RWPE2 (cell line): Measurements from ENCODE around the gene TMEM9B.

Experiments used
- ATAC-seq: fragments of 200-7000 bp; cut with Tn5 transposase; 3 replicates; pipeline ENCODE4 v1.9.1; 2021; ENCODE audit warnings: low read depth
- DNase-seq: peaks from one replicate; pipeline ENCODE4 v3.0.0-alpha.2; 2020; ENCODE audit warnings: low spot score
- H3K27ac ChIP-seq: fragments of 450-650 bp; 2 replicates; pipeline ENCODE4 v1.5.1; 2017; ENCODE audit warnings: mild to moderate bottlenecking; ENCODE audit not compliant: poor library complexity, severe bottlenecking
- H3K27me3 ChIP-seq: fragments of 250-450 bp; sonication (Bioruptor Pico); 2 replicates; pipeline ENCODE4 v1.5.1; 2021; ENCODE audit warnings: mild to moderate bottlenecking, moderate library complexity; ENCODE audit not compliant: insufficient read depth, poor library complexity, severe bottlenecking
- H3K36me3 ChIP-seq: fragments of 250-450 bp; sonication (Bioruptor Pico); 2 replicates; pipeline ENCODE4 v1.5.1; 2020; ENCODE audit warnings: low read depth, mild to moderate bottlenecking, moderate library complexity
- H3K4me1 ChIP-seq: fragments of 250-450 bp; sonication (Bioruptor Pico); 2 replicates; pipeline ENCODE4 v1.5.1; 2021; ENCODE audit warnings: mild to moderate bottlenecking, moderate library complexity; ENCODE audit not compliant: insufficient read depth, poor library complexity, severe bottlenecking
- H3K4me3 ChIP-seq: fragments of 250-450 bp; sonication (Bioruptor Pico); 2 replicates; pipeline ENCODE4 v1.5.1; 2021; ENCODE audit warnings: mild to moderate bottlenecking, moderate library complexity; ENCODE audit not compliant: severe bottlenecking
- H3K9me3 ChIP-seq: fragments of 250-450 bp; sonication (Bioruptor Pico); 2 replicates; pipeline ENCODE4 v1.5.1; 2021; ENCODE audit warnings: mild to moderate bottlenecking, moderate library complexity; ENCODE audit not compliant: severe bottlenecking
- TF ChIP-seq, protein P1 (sequence below): fragments of 450-650 bp; IDR thresholded peaks from one replicate; pipeline ENCODE4 v1.5.1; 2017; ENCODE audit warnings: mild to moderate bottlenecking, moderate library complexity; ENCODE audit not compliant: poor library complexity, severe bottlenecking

The TMEM9B gene

DNA sequence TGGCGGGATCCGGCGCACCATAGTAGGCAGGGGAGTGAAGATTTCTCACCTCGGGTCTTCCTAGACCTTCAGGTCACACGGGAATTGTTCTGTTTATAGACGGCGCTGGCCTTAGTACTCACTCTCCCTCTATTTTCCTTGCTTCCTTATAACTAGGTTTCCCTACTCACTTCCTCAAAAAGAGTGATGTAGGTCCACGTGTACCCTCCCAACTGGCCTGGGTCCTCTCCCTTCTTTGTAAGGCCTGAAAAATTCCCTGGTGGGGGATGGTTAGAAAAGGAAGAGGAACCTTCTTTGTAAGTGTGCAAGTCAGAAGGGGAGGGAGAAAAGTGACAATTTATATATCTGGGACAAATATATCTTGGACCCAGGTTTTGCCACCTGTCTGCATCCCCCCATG is 2.9 kb upstream of the TMEM9B start:
- Histone ChIP-seq H3K4me1 (peaks cover 11% of the 10 kb centered on the region), H3K9me3 (no peaks in the 10 kb centered on the region), H3K27ac (no peak overlapping the region), H3K27me3 (no peaks in the 10 kb centered on the region), H3K36me3 (peaks cover 11% of the 10 kb centered on the region), H3K4me3 (no peak overlapping the region)
- no peak for DNase-seq
- ATAC-seq, result no peak
- TF ChIP-seq, protein P1, sequence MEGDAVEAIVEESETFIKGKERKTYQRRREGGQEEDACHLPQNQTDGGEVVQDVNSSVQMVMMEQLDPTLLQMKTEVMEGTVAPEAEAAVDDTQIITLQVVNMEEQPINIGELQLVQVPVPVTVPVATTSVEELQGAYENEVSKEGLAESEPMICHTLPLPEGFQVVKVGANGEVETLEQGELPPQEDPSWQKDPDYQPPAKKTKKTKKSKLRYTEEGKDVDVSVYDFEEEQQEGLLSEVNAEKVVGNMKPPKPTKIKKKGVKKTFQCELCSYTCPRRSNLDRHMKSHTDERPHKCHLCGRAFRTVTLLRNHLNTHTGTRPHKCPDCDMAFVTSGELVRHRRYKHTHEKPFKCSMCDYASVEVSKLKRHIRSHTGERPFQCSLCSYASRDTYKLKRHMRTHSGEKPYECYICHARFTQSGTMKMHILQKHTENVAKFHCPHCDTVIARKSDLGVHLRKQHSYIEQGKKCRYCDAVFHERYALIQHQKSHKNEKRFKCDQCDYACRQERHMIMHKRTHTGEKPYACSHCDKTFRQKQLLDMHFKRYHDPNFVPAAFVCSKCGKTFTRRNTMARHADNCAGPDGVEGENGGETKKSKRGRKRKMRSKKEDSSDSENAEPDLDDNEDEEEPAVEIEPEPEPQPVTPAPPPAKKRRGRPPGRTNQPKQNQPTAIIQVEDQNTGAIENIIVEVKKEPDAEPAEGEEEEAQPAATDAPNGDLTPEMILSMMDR, result no peak

DNA sequence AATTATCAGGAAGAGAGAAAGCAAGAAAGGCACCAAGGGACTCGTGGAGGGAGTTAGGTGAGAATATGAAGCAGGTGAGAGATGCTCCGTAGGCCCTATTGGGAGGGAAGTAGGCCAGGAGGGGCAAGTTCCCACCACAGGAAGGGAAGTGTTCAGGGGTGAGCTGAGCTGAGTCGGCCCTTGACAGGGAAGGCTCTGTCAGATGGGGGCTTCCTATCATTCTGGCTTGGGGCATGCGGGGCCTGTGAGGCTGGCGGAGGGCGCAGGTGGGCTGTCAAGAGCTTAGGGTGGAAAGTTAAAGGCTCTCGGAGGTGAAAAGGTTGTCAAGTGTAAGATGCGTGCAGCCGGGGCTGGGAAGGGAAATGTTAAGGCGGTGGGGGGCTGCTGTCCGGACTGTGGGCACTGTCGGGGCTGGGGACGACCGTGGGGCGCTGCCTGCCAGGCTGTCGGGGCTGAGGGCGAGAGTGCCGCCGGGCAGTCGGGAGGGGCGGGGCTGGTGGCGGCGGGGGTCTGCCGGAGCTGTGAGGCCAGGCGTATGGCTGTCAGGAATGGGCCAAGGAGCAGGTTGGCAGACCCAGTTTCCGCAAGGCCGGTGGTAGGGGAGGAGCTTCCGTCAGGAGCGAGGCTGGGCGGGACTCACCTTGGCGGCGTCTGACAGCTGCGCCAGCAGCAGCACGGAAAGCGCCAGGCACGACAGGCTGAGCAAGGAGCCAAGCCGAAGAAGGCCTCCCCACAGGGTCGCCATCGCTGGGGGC is 496 bp downstream of the TMEM9B start:
- H3K4me3 ChIP-seq, result peak overlapping the region; percentile 91
- peaks cover 8% of the 10 kb centered on the region for H3K36me3 ChIP-seq
- no peaks in the 10 kb centered on the region for H3K9me3 ChIP-seq
- ATAC-seq (peak; percentile 78), DNase-seq (peak; percentile 88)
- peak overlapping the region; percentile 76 for H3K27ac ChIP-seq
- no peaks in the 10 kb centered on the region for H3K27me3 ChIP-seq
- H3K4me1 ChIP-seq, result peaks cover 12% of the 10 kb centered on the region
- TF ChIP-seq, protein P1, result no peak

DNA sequence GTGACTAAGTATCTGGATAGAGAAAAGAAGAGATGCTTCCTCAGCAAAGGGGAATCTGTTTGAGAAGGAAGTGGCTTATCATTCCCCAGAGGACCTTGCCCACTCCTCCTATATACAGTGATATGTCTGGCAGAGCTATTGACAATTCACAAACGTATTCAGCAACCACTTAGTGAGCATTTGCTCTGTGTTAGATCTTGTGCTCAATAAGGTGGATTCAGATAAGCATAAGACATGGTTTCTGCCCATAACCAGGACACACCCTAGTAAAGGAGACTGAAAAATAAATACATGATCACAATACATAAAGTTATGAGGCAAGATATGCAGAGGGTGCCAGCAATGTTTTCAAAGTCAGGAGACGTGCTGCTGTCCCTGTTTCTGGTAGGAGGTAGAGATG is 1.4 kb downstream of the TMEM9B start:
- DNase-seq (no peak), ATAC-seq (no peak)
- Histone ChIP-seq H3K4me1 (peaks cover 12% of the 10 kb centered on the region), H3K9me3 (no peaks in the 10 kb centered on the region), H3K27me3 (no peaks in the 10 kb centered on the region), H3K27ac (peak overlapping the region; percentile 76), H3K36me3 (0 out of 2 replicates have a peak, but pooled peaks cover 6% of the 10 kb centered on the region), H3K4me3 (peak overlapping the region; percentile 91)
- TF ChIP-seq, protein P1, result no peak

DNA sequence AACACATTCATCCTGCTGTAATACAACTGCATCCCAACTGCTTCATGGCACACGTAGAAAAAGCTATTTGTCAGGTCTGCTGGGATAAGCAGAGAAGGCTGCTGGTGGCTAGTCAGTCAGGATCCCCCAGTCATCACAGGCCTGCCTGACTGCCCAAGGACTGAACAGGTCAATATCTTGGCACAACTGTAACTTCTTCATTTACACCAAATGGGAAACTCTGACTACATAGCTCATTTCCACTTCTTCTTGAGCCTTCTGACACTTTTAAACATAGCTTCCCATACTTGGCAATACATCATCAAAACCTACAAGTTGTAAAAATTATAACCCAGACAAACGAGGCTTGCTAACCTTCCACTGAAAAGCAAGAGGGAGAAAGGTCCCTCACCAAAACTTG is 2.8 kb downstream of the TMEM9B start:
- DNase-seq, result no peak
- H3K4me3 ChIP-seq, result no peak overlapping the region
- peaks cover 14% of the 10 kb centered on the region for H3K36me3 ChIP-seq
- TF ChIP-seq, protein P1, result no peak
- ATAC-seq, result no peak
- no peaks in the 10 kb centered on the region for H3K9me3 ChIP-seq
- H3K4me1 ChIP-seq, result peaks cover 12% of the 10 kb centered on the region
- no peak overlapping the region for H3K27ac ChIP-seq
- H3K27me3 ChIP-seq, result no peaks in the 10 kb centered on the region

DNA sequence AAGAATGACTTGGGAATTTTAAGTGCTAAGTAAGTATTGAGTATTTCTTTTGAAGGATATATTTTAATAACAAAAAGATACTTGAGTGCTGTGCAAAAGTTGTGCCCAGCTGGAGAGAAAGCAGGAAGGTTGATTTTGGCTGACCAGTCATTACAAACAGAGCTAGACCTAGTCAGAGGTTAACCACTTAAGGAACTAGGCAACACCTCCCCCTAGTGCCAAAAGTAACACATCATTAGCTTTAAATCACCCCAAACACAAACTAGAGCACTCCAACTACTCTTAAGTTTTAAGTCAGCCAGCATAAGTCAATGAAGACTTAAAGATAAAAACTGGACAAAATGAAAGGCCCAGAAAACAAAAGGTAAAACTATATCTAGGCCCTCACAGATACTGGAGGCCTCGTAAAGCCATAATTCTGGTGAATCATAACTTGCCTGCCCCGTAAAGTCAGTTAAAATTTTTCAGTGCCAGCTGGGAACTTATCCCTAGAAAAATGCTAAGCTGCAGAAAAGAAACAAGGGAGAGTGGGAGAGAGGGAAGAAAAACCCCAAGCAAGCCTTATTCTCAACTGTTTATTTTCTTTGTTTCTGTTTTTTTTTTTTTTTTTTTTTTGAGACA is 4.6 kb downstream of the TMEM9B start:
- peak; percentile 30; the same call in 2 of the 3 replicates for ATAC-seq
- TF ChIP-seq, protein P1, result peak; percentile 89
- H3K27me3 ChIP-seq, result no peaks in the 10 kb centered on the region
- peaks cover 12% of the 10 kb centered on the region for H3K4me1 ChIP-seq
- no peak overlapping the region for H3K4me3 ChIP-seq
- no peak overlapping the region for H3K27ac ChIP-seq
- H3K36me3 ChIP-seq, result peaks cover 29% of the 10 kb centered on the region
- no peaks in the 10 kb centered on the region for H3K9me3 ChIP-seq
- no peak for DNase-seq
